Measurements from ENCODE around the gene KRTAP5-3.
"Not testable (repeated sequence)": the region's sequence is repeated elsewhere in the genome, so short reads cannot be mapped to it uniquely, and the experiment has no call there.

KRTAP5-3 gene

DNA sequence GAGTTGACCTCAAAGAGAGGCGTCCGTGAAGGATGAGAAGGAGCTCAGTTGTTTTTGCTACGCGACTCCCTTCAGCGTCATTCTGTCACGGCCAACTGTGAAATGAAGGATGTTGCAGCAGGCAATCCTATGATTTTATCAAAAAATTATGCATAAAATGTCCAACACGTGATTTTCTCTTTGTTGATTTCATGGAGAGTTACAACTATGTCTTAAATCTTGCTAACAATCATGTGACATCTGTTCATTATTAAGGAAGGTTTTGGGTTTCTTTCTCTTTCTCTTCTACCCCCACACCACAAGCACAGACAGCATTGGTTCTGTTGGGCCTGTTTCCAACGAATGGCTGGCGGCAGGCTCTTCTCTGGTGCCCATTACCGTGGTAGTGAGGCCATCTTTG lies 10.0 kb upstream of the KRTAP5-3 start:
- no peak for DNase-seq (ENCODE audit: low spot score)

DNA sequence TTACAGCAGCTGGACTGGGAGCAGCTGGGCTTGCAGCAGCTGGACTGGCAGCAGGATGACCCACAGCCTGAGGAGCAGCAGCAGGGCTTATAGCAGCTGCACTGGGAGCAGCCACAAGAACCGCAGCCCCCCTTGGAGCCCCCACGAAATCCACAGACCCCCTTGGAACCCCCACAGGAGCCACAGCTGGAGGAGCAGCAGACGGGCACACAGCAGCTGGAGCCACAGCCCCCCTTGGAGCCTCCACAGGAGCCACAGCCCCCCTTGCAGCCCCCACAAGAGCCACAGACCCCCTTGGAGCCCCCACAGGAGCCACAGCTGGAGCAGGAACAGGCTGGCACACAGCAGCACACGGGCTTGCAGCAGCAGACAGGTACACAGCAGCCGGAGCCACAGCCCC lies 362 bp downstream of the KRTAP5-3 start:
- not testable (repeated sequence) for DNase-seq (ENCODE audit: low spot score)

DNA sequence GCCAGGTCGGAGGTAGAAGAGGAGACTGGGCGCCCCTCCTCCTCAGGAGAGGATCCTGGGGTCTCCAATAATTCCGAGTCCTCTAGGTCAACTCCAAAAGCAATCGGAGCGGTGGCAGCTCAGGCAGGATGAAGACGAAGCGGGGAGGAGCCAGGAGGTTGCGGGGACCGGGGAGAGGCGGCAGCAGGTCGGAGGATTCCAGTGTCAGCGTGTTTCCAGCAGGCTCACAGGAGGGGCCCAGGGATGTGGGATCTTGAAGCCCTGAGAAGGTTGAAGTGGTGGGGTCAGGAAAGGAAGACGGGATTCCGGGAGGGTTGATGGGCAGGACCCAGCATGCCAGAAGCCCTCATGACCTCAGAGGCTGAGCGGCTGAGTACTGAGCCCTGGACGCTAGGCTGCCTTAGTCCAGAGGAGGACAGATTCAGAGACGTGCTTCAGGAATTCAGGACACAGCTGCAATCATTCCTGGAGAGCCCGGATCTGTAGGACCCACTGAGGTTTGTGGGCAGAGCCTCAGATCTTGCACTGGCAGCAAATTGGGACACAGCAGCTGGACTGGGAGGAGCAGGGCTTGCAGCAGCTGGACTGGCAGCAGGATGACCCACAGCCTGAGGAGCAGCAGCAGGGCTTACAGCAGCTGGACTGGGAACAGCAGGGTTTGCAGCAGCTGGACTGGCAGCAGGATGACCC lies 962 bp downstream of the KRTAP5-3 start:
- DNase-seq (ENCODE audit: low spot score), result not testable (repeated sequence)

DNA sequence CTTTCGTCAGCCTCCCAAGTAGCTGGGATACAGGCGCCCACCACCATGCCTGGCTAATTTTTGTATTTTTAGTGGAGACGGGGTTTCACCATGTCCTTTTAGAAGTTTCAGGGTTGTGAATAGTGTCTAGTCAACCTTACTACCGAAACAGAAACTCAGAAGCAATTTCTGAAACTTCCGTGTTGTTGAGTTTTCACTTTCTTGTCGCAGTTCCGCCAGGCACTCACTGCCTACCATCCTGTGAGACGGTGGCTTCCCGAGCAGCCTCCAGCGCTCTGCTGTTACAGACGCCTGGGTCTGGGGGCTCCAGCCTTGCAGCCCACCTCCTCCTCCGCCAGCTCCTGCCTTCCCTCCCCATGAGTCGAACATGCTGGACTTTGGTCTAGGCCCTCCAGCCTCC lies 2.3 kb downstream of the KRTAP5-3 start:
- DNase-seq (ENCODE audit: low spot score), result not testable (repeated sequence)

DNA sequence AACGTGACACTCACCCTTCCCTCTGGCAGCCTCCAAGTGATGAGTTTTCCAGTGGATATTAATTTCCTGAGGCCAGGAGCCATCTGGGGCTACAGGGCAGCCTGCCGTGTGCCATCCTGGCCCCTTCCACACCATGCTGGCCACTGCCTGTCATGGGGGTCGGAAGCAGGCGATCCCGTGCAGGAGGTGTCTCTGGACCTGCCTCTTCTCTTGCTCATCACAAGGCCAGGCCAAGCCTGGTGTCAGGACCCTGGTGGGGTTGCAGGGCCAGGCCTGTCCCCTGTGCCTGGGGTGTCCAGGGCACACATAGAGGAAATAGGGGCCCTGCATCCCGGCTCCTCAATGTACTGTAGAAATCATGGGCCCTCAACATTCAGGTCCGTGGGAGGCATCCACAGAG lies 3.6 kb downstream of the KRTAP5-3 start:
- DNase-seq (ENCODE audit: low spot score), result no peak

DNA sequence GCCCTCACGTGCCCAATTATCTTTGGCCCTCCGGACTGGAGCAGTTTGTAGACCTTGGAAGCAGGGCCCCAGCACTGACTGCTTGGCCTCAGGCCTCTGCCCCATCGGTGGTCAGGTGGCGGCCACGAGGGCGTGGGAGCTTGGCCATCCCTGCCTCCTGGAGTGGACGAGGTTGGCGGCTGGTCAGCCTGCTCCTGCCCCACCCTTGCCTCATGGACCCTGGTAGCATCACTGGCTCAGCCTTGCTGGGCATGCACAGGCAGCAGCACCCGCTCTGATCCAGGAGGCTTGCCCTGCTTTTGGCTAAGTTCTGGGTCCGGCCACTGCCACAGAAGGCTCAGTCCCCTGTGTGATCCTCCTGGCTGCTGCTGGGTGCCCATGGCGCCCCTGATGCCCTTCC lies 4.1 kb downstream of the KRTAP5-3 start:
- DNase-seq (ENCODE audit: low spot score), result no peak

DNA sequence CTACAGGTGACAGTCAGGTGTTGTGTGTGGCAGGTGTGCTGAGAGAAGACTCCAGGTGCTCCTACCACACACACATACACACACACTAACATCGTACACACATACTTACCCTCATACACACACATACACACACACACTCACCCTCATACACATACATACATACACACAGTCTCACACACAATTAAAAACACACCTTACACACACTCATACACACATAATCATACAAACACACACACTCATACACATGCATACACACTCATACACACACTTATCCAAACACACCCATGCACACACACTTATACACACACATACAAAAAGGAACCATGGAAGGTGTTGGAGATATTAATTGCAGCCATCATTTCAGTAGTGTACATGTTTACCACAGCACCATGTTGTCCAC lies 4.6 kb downstream of the KRTAP5-3 start:
- DNase-seq (ENCODE audit: low spot score), result no peak

DNA sequence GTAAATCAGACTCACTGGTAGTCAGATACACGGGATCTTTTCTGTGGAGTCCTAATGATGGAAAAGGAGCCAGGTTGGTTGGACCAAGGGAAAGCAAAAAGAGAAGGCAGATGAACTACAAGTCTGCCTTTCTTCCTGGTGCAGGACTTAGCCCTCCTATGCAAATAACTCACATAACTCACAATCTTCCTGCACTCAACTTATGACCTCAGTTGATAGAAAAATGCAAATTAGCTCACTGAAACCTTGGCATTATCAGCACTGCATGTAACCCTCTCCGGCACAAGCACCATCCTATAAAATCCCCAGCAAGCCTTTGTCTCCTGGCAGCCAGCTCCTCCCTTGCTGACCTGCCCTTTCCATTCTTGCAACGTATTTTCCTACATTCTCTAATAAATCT lies 6.6 kb downstream of the KRTAP5-3 start:
- DNase-seq (ENCODE audit: low spot score), result not testable (repeated sequence)

DNA sequence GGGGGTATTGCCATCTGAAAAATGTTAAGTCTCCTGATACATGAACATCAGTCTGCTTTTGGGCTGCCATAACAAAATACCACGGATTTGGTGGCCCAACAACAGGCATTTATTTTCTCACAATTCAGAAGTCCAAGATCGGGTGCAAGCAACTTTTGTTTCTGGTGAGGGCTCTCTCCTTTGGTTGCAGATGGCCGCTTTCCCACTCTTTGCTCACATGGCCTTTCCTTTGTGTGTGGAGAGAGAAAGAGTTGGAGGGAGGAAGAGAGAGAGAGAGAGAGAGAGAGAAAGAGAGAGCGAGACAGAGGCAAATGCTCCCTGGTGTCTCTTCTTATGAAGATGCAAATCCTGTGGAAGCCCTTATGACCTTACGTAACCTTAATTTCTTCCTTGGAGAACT lies 7.6 kb downstream of the KRTAP5-3 start:
- no peak for DNase-seq (ENCODE audit: low spot score)

DNA sequence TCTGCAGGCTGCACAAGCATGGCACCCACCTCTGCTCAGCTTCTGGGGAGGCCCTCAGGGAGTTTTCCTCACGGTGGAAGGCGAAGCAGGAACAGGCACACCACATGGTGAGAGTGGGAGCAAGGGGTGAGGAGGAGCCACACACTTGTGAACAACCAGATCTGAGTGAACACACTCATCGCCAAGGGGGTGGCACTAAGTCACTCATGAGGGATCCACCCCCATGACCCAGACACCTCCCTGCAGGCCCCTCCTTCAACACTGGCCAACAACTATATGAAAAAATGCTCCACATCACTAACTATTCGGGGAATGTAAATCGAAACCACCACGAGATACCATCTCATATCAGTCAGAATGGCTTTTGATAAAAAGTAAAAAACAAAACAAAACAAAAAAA lies 9.4 kb downstream of the KRTAP5-3 start:
- no peak for DNase-seq (ENCODE audit: low spot score)

DNA sequence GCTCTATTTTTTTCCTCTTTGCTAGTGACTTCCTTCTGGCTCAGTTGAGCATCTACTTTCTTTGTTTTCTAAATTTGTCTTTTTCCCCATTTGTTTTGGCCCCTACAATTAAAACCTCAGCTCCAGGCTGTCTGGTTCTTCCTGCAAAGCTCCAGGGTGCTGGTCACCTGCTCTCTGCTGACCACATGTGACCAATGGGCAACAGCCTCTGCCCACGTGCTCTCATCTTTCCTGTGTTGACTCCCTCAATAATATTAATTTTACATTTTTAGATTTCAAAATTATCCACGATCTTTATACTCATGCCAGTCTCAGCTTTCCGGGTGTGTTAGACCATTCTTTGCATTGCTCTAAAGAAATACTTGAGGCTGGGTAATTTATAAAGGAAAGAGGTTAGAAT lies 9.9 kb downstream of the KRTAP5-3 start:
- DNase-seq (ENCODE audit: low spot score), result not testable (repeated sequence)

DNA sequence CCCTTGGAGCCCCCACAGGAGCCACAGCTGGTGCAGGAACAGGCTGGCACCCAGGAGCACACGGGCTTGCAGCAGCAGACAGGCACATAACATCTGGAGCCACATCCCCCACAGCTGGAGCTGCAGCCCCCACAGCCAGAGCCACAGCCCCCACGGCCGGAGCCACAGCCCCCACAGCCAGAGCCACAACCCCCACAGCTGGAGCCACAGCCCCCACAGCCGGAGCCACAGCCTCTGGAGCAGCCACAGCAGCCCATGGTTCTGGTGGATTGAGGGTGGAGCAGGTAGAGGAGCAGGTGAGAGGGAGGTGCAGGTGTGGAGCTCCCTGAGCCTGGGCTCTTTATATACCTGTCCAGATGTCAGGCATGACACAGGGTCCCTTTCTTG lies 10.3 kb downstream of the KRTAP5-3 start, which contains the start of gene KRTAP5-2:
KRTAP5-2 (minus strand) TSS at position 301 of the 387 bp plus-strand sequence; CDS start at position 257, 44 bp downstream.
- no peak for DNase-seq (ENCODE audit: low spot score)

DNA sequence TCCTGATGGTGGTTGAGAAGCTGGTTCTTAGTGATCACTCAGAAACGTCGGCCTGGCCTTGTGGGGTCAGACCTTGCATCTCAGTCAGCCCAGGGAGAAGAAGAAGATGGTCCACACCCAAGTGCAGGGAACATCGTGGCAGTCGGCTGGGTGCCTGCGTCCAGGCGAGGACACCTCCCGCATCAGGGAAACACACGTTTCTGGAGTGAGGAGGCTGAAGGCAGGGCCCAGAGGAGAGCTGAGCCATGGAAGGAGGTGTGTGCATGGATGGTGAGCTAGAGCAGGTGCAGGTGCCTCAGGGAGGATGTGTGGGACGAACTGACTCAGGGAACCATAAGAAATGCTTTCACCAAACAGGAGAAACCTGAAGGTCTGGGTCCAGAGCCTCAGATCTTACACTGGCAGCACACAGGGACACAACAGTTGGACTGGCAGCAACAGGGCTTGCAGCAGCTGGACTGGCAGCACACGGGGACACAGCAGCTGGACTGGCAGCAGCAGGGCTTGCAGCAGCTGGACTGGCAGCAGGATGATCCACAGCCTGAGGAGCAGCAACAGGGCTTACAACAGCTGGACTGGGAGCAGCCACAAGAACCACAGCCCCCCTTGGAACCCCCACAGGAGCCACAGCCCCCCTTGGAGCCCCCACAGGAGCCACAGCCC lies 10.8 kb downstream of the KRTAP5-3 start:
- DNase-seq (ENCODE audit: low spot score), result no peak

DNA sequence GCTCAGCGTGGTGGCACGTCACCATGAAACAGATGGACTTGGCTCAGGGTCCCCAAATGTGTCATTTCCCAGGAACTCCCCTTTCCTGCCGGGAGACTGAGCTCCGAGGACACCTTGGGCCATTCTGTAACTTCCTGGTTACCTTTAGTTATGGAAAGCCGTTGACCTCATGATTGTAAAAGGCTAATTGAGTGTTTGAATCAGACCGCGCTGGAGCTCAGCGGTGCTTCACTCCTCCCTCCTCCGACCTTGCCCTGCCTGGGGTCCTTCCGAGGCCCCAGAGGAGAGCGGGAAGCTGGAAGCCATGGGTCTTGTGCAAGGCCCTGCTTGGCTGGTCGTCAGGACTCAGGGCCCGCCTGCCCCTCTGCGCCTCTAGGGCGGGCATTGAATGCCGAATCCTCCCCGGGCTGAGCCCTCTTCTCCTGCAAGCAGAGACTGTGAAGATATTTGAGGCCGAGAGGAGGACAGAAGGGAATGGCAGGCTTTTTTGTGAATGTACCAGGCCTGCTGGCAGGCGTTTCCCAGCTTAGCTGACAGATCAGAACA lies 11.6 kb downstream of the KRTAP5-3 start:
- not testable (repeated sequence) for DNase-seq (ENCODE audit: low spot score)

DNA sequence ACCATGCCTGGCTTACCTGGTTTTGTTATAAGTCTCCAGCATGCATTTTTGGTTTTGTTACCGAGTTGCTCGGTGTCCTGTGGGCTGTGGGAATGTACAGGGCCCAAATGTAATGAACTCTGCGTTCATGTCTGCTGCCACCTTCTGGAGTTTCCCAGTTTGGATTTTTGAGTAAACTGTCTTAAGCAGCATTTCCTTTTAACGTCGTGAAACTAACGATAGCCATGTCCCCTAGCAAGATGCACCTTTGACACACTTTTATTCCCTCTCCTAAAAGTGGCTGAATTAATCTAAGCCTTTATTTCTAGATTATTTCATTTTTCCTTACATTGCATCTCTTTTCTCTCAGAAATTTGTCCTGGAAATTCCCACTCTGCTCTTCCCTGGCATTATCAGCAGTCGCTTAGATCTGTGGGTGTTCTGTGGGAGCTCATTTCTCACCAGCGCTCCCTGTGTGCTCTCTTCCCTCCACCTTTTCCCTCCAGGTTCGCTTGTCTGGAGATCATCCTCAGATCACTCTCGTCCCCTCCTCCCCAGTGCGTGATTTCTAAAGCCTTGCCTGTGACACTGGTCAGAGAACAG lies 12.2 kb downstream of the KRTAP5-3 start:
- not testable (repeated sequence) for DNase-seq (ENCODE audit: low spot score)

DNA sequence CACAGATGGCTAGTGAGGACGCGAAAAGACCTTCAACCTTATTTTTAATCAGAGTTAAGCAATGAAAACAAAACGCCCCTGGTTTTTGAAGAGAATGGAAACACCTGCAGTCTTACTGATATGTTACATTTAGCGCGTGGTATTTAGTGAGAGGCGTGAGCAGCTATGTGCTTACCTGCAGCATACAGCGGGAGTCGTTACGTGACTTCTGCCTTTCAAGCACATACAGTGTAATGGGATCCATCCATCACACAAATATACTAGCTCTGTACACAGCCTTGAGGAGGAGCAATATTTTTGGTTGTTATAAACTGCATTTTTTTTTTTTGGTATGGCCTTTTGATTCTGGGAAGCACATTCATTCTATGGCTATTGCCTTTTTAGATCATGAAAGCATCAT lies 15.6 kb downstream of the KRTAP5-3 start:
- DNase-seq (ENCODE audit: low spot score), result no peak

DNA sequence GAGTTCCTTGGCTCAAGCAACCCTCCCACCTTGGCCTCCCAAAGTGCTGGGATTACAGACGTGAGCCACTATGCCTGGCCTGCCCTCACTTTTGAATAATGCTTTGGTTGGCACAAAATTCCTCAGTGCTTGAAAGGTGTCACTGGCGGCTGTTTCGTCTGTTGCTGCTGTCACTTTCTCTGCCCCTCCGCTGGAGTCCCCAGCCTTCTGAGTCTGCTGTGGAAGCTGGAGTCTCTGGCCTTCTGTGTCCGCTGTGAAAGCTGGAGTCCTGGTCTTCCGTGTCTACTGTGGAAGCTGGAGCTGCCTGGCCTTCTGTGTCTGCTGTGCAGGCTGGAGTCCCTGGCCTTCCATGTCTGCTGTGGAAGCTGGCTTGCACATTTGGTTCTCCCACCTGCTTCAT lies 18.3 kb downstream of the KRTAP5-3 start:
- no peak for DNase-seq (ENCODE audit: low spot score)

DNA sequence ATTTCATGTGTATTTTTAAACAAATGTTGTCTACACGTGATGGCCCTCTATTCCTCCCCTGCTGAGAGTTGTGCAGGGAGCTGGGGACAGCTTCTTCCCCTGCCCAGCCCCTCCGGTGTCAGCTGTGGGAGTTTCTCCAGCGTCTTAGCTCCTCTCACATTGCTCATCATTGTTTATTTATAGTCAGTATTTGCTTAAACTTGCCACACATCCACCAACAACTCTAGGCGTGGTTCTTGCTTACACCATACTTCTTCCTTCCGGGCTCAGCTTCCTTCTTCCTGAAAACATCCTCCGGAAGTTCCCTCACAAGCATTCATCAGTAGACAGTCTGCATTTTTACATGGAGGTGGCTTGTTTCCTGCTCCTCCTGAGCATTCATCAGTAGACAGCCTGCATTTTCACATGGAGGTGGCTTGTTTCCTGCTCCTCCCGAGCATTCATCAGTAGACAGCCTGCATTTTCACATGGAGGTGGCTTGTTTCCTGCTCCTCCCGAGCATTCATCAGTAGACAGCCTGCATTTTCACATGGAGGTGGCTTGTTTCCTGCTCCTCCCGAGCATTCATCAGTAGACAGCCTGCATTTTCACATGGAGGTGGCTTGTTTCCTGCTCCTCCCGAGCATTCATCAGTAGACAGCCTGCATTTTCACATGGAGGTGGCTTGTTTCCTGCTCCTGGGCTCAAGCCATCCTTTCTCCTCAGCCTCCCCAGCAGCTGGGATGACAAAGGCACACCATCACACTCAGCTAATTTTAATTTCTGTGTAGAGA lies 18.9 kb downstream of the KRTAP5-3 start:
- DNase-seq (ENCODE audit: low spot score), result not testable (repeated sequence)

DNA sequence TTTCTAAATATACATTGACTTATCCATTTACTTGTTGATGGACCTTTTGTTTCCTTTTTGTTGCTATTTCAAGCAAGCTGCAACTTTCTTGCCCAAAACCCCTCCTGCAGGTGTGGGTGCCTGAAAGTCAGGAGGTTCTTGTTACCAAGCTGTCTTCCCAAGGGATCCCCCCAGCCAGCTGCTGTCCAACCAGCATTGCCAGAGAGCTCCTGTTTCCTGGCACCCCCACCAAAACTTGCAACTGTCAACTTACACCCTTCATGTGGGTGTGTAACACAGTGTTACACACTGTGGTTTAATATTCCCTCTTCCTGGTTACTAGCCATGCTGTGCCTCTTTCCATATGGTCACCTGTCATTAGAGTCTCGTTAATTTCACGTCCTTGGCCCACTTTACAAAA lies 21.6 kb downstream of the KRTAP5-3 start:
- no peak for DNase-seq (ENCODE audit: low spot score)

DNA sequence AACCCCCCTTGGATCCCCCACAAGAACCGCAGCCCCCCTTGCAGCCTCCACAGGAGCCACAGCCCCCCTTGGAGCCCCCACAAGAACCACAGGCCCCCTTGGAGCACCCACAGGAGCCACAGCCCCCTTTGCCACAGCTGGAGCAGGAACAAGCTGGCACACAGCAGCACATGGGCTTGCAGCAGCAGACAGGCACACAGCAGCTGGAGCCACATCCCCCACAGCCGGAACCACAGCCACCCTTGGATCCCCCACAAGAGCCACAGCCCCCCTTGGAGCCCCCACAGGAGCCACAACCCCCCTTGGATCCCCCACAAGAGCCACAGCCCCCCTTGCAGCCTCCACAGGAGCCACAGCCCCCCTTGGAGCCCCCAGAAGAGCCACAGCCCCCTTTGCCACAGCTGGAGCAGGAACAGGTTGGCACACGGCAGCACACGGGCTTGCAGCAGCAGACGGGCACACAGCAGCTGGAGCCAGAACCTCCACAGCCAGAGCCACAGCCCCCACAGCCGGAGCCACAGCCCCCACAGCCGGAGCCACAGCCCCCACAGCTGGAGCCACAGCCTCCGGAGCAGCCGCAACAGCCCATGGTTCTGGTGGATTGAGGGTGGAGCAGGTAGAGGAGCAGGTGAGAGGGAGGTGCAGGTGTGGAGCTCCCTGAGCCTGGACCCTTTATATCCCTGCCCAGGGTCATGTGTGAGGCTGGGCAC lies 23.4 kb downstream of the KRTAP5-3 start, which contains the start of gene KRTAP5-1:
KRTAP5-1 (minus strand) TSS at position 623 of the 710 bp plus-strand sequence; CDS start at position 589, 34 bp downstream.
- not testable (repeated sequence) for DNase-seq (ENCODE audit: low spot score)

DNA sequence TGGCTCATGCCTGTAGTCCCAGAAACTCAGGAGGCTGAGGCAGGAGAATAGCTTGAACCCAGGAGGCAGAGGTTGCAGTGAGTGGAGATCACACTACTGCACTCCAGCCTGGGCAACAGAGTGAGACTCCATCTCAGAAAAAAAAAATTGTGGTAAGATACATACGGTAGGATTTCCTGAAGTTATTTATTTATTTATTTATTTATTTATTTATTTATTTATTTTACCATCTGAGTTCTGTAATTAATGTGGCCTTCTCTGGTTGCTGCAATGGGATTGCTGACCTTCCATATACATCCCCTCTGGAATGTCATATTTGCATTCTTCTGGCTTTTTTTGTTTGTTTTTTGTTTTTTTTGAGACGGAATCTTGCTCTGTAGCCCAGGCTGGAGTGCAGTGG lies 25.4 kb downstream of the KRTAP5-3 start:
- not testable (repeated sequence) for DNase-seq (ENCODE audit: low spot score)

All from iPS-NIHi11 (cell line).